ENCODE measurements around the gene ST3GAL5.
A peak's percentile ranks its signal among the peaks of the same experiment; 100 is the strongest.

Gene ST3GAL5

DNA sequence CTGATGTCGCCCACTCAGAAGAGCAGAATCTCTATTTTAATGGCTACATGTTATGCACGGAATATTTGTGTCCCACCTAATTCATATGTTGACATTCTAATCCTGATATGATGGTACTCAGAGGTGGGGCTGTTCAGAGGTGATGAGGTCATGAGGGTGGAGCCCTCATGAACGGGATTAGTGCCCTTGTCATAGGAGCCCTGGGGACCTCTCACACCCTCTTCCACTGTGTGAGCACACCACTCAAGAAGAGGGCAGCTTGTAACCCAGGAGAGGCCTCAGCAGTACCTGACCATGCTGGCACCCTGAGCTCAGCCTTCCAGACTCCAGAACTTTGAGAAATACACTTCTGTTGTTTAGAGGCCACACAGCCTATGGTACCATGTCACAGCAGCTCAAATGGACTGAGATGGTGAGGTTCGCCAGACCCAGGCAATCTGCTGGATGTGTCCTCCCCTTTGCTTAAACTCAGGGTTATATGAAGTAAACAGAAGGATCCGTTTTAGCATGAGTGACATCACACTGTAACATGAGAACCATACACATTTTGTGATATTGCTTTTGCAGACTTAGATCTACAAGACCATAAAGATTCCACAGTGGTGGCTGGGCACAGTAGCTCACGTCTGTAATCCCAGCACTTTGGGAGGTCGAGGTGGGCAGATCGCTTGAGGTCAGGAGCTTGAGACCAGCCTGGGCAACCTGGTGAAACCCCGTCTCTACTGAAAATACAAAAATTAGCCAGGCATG lies 86.3 kb downstream of the ST3GAL5 start:
- DNase-seq: peak; percentile 35

DNA sequence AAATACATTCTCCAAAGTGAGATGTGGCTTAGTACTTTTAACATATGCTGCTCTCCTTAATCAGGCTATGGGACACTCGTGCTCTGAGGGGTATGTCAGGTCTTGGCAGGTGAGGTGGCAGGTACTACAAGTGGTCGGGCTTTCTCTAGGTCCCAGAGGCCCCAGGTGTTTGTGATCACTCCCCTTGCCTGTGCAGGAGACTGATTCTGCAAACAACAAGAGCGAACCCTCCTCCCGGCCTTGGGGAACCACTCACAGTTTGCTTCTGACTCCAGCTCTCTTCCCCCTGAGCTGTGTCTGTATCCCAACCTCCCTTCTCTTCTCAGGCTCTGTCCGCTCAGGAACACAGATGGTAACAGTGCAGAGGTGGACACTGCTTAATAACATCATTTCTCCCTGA lies 86.9 kb downstream of the ST3GAL5 start:
- DNase-seq: no peak

- no peak for DNase-seq
These were observed 88.2 kb downstream of the ST3GAL5 start for GRCh38 chr2:85800586-85800985.

- no peak for DNase-seq
These were observed 89.4 kb downstream of the ST3GAL5 start for GRCh38 chr2:85799215-85799956.

DNA sequence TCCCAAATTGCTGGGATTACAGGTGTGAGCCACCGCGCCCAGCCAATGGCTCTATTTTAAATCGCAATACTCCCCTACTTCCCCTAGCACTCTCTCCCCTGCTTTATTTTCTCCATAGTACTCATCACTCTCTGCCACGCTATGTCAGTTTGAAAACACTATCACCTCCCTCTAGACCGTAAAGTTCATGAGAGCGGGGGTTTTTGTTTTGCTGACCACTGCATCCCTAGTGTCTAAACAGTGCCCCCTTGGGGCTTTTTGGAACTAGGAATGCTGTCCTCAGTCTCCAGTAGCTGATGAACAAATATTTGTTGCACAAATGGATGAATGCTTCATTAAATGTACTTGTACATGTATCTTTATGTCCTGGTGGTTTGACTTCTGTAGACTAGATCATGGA lies 90.9 kb downstream of the ST3GAL5 start:
- no peak for DNase-seq

DNA sequence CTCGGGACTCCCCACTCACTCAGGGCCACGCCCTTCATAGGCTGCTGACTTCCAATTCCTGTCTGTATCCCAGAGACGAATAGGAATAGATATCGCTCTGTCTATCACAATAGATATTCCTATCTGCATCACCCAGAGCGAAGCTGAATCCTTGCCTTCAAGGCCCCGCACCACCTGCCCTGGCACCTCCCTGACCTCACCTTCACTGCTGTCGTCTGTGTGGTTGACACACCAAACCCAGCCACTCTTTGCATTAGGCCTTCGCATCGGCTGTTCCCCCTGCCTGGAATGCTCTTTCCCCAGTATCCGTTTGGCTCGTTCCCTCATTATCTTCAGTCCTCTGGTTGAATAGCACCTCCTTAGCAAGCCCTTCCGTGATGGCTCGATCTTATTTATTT lies 91.5 kb downstream of the ST3GAL5 start:
- DNase-seq: no peak

GRCh38 chr2:85796341-85797262 lies 92.2 kb downstream of the ST3GAL5 start:
- DNase-seq: no peak

DNA sequence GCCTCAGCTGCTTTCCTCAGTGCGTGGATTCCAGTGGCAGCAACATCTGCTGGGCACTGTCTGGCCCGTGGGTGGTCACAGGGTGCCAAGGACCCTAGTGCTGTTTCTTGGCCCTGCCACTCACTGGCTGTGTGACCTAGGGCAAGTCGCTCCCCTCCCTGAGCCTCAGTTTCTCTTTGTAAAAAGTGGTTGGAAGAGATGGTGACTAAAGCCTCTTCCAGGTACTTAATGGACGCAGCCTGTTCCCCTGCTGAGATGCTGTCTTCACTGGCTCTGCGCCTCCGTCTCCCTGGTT lies 92.8 kb downstream of the ST3GAL5 start:
- DNase-seq: no peak

DNA sequence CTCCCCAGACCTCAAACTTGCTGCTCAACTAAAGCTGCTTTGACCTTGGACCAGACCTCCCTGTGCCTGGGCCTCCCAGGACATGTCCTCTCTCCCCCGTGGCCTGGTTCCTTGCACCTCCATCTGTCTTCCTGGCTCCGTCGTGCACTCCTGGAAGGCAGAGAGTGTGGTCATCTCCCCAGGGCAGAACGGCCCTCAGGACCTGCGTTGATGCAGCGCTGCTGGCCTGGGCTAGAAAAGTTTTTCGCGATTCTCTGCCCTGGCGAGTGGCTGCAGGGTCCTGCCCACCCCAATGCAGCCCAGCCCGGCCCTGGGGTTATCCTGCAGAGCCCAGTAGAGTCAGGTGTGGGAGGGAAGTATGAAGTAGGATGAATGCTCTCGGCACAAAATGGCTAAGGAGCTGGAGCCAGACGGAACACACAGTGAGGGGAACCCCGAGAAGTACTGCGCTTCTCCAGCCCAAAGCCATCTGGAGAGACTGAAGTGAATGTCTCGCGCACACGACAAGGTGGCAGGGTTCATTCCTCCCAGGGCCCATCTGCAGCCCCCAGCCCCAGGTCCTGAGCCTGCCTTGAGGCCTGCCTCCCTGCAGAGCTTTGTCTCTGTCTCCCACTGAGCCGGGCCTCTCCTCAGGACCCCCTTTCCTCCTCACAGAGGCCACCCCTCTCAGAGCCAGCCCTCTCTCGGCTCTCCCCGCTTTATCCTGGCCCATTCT lies 93.3 kb downstream of the ST3GAL5 start:
- no peak for DNase-seq

DNA sequence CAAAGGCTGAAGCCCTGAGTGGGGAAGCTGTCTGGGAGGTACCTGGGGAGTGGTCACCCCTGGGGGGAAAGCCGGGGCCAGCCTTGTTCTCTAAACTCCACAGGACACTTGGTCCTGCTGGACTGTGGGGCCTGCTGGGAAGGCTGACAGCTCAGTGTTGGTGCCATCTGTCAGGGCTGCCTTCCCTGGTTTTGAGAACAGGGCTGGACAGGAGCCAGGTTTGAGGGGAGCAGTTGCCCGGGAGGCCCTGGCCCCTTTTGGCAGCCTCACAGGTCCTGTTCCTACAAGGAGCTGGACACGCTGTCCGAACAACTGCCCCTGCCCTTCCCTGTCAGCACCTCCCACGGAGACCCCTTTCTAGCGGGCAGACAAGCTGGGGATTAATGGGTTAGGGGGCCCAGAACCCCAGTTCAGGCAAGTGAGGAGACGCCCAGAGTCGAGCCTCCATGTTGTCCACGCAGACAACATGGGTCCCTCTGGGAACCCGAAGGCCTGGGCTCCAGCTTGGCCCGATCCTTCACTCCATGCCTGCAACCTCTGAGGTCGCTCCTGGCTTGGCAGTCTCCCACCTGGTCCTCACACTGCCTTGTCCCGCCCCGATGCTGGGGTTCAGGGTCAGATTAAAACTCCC lies 94.2 kb downstream of the ST3GAL5 start:
- DNase-seq: no peak

DNA sequence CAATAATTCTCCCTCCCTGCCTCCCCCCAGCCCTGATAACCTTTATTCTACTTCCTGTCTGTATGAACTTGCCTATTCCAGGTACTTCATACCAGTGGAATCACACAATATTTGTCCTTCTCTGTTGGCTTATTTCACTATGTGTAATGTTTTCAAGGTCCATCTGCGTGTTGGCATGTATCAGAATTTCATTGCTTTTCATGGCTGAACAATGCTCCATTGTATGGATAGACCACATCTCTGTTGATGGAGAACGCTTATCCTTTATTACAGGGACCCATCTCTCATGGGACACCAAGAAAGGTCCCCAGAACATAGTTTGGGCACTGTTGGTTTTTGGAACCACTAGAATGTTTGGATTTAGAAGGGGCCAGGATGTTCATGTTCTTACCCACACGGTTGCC lies 94.8 kb downstream of the ST3GAL5 start:
- no peak for DNase-seq

DNA sequence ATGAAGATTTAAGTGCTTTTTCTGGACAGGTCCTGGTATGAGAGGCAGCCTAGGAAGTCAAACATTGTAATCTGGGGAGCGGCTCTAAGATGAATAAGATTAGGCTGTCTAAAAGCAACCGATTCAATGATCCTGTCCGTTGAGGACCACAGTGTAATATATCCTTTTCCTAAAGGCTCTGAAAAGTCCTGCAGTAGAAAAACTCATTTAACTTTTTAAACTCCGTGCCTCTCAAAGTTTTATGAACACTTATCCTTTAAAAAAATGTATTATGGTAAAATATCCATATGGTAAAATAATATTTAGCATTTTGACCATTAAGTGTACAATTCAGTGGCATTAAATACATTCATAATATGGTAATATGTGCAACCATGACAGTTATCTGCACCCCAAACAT lies 95.2 kb downstream of the ST3GAL5 start:
- no peak for DNase-seq

GRCh38 chr2:85792783-85793441 lies 95.9 kb downstream of the ST3GAL5 start:
- DNase-seq: no peak

- no peak for DNase-seq
These were observed 96.9 kb downstream of the ST3GAL5 start for GRCh38 chr2:85791704-85792565.

DNA sequence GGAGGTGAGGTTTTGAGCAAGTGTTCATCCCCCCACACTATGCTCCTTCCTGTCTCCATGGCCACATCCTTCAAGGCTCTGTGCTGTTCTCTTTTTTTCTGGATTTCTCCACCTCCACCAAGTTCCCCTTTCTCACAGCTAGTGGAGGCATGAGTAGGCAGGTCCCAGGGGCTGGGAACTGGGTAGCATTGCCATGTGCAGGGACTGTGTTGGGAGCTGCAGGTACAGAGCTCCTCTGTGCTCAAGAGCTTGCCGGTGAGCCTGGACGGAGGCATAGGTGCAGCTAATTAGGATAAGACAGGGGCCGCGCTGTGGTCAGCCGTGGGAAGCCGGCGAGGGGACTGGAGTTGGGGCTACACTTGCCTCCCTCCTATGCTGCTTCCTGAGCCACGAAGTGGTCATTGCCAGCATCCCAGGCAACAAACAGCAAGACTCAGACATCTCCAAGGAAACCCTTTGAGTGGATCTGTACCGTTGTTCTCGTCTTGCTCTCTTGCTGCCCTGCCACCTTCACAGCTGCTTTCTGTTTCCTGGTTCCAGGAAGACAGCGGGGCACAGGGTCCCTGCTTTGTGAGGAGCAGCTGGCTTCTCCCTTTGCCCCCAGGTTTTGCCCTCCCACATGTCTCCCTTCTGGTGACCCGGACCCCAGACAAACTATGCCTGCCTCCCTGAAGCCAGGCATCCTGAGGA lies 98.1 kb downstream of the ST3GAL5 start:
- DNase-seq: no peak

DNA sequence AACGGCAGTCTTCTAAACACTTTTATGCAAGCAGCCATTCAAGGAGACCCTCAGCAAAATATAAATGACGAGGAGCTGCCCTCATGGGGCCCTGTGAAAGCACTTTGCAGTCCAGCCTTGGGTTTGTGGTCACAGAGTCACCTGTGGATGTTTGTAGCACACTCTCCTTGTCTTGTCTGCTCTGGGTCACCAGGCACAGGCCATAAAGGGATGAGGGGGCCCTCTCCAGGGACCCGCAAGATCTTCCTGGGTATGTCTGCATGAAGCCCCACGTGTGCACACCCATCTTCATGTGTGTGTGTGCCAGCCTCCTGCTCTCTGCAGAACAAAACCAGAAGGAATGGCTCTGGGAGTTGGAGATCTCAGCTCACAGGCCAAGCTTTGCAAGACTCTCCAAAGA lies 98.8 kb downstream of the ST3GAL5 start:
- DNase-seq: no peak

DNA sequence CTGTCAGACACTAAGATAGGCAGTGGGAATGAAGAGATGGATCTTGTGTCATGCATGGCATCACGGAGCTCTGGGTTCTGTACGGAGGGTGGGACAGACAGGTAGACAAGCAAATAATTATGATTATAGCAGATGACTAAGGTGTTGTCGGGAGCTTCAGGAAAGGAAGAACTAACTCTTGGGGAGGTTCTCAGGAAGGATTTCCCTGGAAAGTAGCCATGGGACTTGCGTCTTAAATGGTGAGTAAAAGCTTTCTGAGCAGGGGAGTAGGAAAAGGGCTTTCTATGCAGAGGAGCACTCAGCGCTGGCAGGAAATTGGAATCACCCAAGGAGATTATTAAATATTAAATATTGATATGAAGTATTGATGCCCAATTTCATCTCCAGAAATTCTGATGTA lies 99.5 kb downstream of the ST3GAL5 start:
- no peak for DNase-seq

- DNase-seq: no peak
These were observed 100.2 kb downstream of the ST3GAL5 start for GRCh38 chr2:85788603-85789002.

DNA sequence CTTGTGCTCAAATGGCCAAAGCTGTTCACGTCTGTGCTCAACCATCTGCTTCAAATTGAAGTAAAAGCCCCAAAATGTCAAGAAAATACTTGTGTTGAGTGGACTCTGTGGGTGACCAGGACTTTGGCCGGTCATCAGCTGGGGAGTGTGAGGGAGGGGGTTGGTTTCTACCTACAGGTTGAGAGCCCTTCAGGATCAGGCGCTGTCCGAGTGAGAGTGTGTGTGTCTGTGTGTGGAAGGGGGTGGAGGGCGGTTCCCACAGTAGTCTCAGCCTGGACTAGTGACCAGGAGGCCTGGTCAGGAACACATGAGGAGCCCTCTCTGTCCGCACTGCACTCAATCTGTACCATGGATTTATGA lies 100.8 kb downstream of the ST3GAL5 start:
- DNase-seq: no peak

DNA sequence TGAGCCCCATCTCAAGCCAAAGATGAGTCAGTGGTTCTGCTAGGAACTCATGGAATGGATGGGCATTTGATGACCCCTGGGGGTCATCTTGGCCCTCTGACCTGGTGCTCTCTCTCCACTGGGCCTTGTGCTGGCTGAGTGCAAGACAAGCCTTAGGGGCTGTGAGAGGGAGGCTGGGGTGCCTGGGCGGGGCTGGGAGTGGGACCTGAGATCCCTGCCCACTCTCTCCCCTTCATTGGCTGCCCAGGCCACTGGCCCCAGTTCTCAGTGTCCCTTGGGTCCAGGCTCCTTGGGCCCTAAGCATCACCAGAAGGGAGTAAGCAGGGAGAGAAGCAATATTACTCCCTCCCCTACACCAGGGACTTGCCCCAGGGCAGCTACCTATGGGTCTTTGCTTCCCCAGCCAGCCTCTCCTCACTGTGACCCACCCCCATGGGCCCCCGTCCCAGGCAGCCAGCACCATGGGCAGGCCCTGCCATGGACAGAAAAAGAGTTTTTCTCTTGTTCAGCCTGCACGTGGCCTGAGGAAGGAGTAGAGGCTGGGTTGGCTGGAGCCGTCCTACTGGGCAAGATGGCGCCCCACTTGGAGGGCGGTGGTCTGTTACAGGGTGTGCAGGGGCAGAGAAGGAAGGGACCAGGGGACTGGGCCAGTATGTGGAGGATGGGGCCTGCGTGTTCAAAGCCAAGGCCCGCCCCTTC lies 101.4 kb downstream of the ST3GAL5 start:
- DNase-seq: no peak

All from activated CD8-positive, alpha-beta memory T cell treated with anti-CD3 and anti-CD28 coated beads for 24 hours (primary cell).